Measurements from ENCODE around the gene YKT6.
A peak's percentile ranks its signal among the peaks of the same experiment; 100 is the strongest.
"Not testable (repeated sequence)": the region's sequence is repeated elsewhere in the genome, so short reads cannot be mapped to it uniquely, and the experiment has no call there.

The YKT6 gene

GRCh38 chr7:44162179-44162578, 38.6 kb upstream of the YKT6 start:
- DNase-seq: no peak
- no peaks in the 10 kb centered on the region for H3K9me3 Mint-ChIP-seq
- no peaks in the 10 kb centered on the region for H3K27me3 Mint-ChIP-seq
- no peak overlapping the region for H3K4me3 Mint-ChIP-seq
- H3K4me1 Mint-ChIP-seq: no peaks in the 10 kb centered on the region
- H3K27ac Mint-ChIP-seq: no peak overlapping the region
- ATAC-seq: no peak

- no peak for DNase-seq
- Mint-ChIP-seq H3K27ac (no peak overlapping the region), H3K27me3 (no peaks in the 10 kb centered on the region), H3K4me3 (no peak overlapping the region), H3K9me3 (no peaks in the 10 kb centered on the region), H3K4me1 (peaks cover 7% of the 10 kb centered on the region)
- ATAC-seq: no peak
Measured at GRCh38 chr7:44162785-44163395, 37.9 kb upstream of the YKT6 start.

- Mint-ChIP-seq H3K27me3 (no peaks in the 10 kb centered on the region), H3K27ac (no peak overlapping the region), H3K4me3 (no peak overlapping the region), H3K9me3 (no peaks in the 10 kb centered on the region), H3K4me1 (peaks cover 9% of the 10 kb centered on the region)
- no peak for DNase-seq
- ATAC-seq: no peak
Measured at GRCh38 chr7:44163591-44163990, 37.2 kb upstream of the YKT6 start.

- H3K27ac Mint-ChIP-seq: no peak overlapping the region
- DNase-seq (no peak), ATAC-seq (no peak)
- H3K27me3 Mint-ChIP-seq: no peaks in the 10 kb centered on the region
- H3K9me3 Mint-ChIP-seq: no peaks in the 10 kb centered on the region
- no peak overlapping the region for H3K4me3 Mint-ChIP-seq
- H3K4me1 Mint-ChIP-seq: peaks cover 9% of the 10 kb centered on the region
Measured at GRCh38 chr7:44167920-44168319, 32.9 kb upstream of the YKT6 start.

- not testable (repeated sequence) for H3K27ac Mint-ChIP-seq, DNase-seq, ATAC-seq, H3K27me3 Mint-ChIP-seq, H3K4me3 Mint-ChIP-seq, H3K9me3 Mint-ChIP-seq, H3K4me1 Mint-ChIP-seq
Measured at GRCh38 chr7:44171901-44172300, 28.9 kb upstream of the YKT6 start.

- no peaks in the 10 kb centered on the region for H3K9me3 Mint-ChIP-seq
- ATAC-seq (no peak), DNase-seq (no peak)
- H3K4me1 Mint-ChIP-seq: peaks cover 8% of the 10 kb centered on the region
- no peak overlapping the region for H3K4me3 Mint-ChIP-seq
- H3K27ac Mint-ChIP-seq: no peak overlapping the region
- H3K27me3 Mint-ChIP-seq: no peaks in the 10 kb centered on the region
Measured at GRCh38 chr7:44172352-44172751, 28.4 kb upstream of the YKT6 start.

- no peaks in the 10 kb centered on the region for H3K27me3 Mint-ChIP-seq
- H3K4me3 Mint-ChIP-seq: no peak overlapping the region
- DNase-seq (no peak), ATAC-seq (no peak)
- no peak overlapping the region for H3K27ac Mint-ChIP-seq
- peaks cover 2% of the 10 kb centered on the region for H3K4me1 Mint-ChIP-seq
- H3K9me3 Mint-ChIP-seq: no peaks in the 10 kb centered on the region
Measured at GRCh38 chr7:44172803-44173424, 27.9 kb upstream of the YKT6 start.

GRCh38 chr7:44173911-44174693, 26.7 kb upstream of the YKT6 start:
- ATAC-seq: no peak
- no peak for DNase-seq
- H3K9me3 Mint-ChIP-seq: no peaks in the 10 kb centered on the region
- H3K4me1 Mint-ChIP-seq: no peaks in the 10 kb centered on the region
- H3K27ac Mint-ChIP-seq: no peak overlapping the region
- H3K27me3 Mint-ChIP-seq: no peaks in the 10 kb centered on the region
- no peak overlapping the region for H3K4me3 Mint-ChIP-seq

- not testable (repeated sequence) for H3K27me3 Mint-ChIP-seq
- peak overlapping the region in 1 of 2 donors; percentile 1 for H3K27ac Mint-ChIP-seq
Measured at GRCh38 chr7:44174694-44174948, 26.2 kb upstream of the YKT6 start.

GRCh38 chr7:44175730-44176129, 25.0 kb upstream of the YKT6 start:
- Mint-ChIP-seq H3K27me3 (no peaks in the 10 kb centered on the region), H3K4me3 (no peak overlapping the region)

More at GRCh38 chr7:44174694-44174948, 26.2 kb upstream of the YKT6 start:
- ATAC-seq, H3K9me3 Mint-ChIP-seq, DNase-seq, H3K4me1 Mint-ChIP-seq, H3K4me3 Mint-ChIP-seq: not testable (repeated sequence)

GRCh38 chr7:44176486-44176885, 24.3 kb upstream of the YKT6 start:
- DNase-seq (no peak), ATAC-seq (no peak)
- peaks cover 0 to 4% of the 10 kb centered on the region in 2 donors for H3K9me3 Mint-ChIP-seq
- H3K27ac Mint-ChIP-seq: no peak overlapping the region
- H3K4me3 Mint-ChIP-seq: no peak overlapping the region
- no peaks in the 10 kb centered on the region for H3K27me3 Mint-ChIP-seq
- no peaks in the 10 kb centered on the region for H3K4me1 Mint-ChIP-seq

More at GRCh38 chr7:44175730-44176129, 25.0 kb upstream of the YKT6 start:
- no peaks in the 10 kb centered on the region for H3K4me1 Mint-ChIP-seq
- H3K27ac Mint-ChIP-seq: peak overlapping the region in 1 of 2 donors; percentile 74
- DNase-seq (no peak), ATAC-seq (no peak)
- no peaks in the 10 kb centered on the region for H3K9me3 Mint-ChIP-seq

GRCh38 chr7:44177570-44178131, 23.1 kb upstream of the YKT6 start:
- Mint-ChIP-seq H3K27me3 (no peaks in the 10 kb centered on the region), H3K4me3 (no peak overlapping the region), H3K27ac (peak overlapping the region in 1 of 2 donors; percentile 36), H3K9me3 (peaks cover 0 to 4% of the 10 kb centered on the region in 2 donors), H3K4me1 (no peaks in the 10 kb centered on the region)
- ATAC-seq (no peak), DNase-seq (no peak)

- H3K4me3 Mint-ChIP-seq: no peak overlapping the region
- no peaks in the 10 kb centered on the region for H3K27me3 Mint-ChIP-seq
- no peak overlapping the region for H3K27ac Mint-ChIP-seq
- no peak for DNase-seq
- no peak for ATAC-seq
- peaks cover 0 to 8% of the 10 kb centered on the region in 2 donors for H3K9me3 Mint-ChIP-seq
- no peaks in the 10 kb centered on the region for H3K4me1 Mint-ChIP-seq
Measured at GRCh38 chr7:44180631-44181030, 20.1 kb upstream of the YKT6 start.

GRCh38 chr7:44182827-44183226, 18.0 kb upstream of the YKT6 start:
- Mint-ChIP-seq H3K27ac (no peak overlapping the region), H3K27me3 (no peaks in the 10 kb centered on the region)

GRCh38 chr7:44183386-44183785, 17.4 kb upstream of the YKT6 start:
- ATAC-seq (no peak), DNase-seq (no peak)
- H3K27me3 Mint-ChIP-seq: no peaks in the 10 kb centered on the region
- no peak overlapping the region for H3K4me3 Mint-ChIP-seq
- H3K9me3 Mint-ChIP-seq: peaks cover 0 to 8% of the 10 kb centered on the region in 2 donors
- H3K27ac Mint-ChIP-seq: no peak overlapping the region
- H3K4me1 Mint-ChIP-seq: no peaks in the 10 kb centered on the region

More at GRCh38 chr7:44182827-44183226, 18.0 kb upstream of the YKT6 start:
- ATAC-seq (no peak), DNase-seq (no peak)
- Mint-ChIP-seq H3K9me3 (peaks cover 0 to 8% of the 10 kb centered on the region in 2 donors), H3K4me1 (no peaks in the 10 kb centered on the region), H3K4me3 (no peak overlapping the region)
